T1000 (cell line): ENCODE results near the gene ATP2C2.

Experiments
- DNase-seq: peaks from one replicate; lab custom pipeline; 2025; ENCODE audit warnings: mixed read lengths; lab: John Stamatoyannopoulos, UW

The ATP2C2 gene

GRCh38 chr16:84498223-84498610, 129.9 kb downstream of the ATP2C2 start:
- no peak for DNase-seq

DNA sequence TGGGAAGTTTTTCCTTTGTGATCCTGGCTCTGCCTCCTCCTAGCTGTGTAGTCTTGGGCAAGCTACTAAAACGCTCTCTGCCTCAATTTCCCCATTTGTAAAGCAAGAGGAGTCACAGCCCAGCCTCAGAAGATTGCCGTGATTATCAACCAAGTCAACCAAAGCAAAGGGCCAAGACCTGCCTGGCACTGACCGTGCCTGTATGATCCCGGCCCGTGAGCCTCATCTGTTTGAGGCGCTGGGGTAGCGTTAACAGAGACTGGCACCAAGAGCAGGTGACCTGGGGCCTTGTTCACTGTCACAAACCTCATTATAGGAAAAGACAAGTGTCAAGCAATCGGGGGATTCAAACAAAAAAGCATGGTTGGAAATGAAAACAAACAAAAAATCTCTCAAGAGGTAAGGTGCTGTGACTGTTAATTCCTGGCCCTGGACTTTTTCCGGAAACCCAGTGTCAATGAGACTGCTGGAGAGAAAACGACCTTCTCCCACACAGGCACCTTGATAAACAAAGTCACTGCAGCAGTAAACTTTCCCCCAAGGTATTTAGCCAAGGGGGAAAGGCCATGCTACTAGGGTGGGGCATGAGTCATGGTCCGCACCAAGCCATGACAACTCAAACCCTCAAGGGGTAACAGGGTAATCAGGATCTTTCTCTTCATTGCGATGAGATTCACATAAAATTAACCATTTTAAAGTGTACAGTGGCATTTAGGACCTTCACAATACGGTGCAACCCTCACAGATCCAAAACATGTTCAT, 130.7 kb downstream of the ATP2C2 start:
- no peak for DNase-seq

- no peak for DNase-seq
Observed at GRCh38 chr16:84499638-84500037, 131.3 kb downstream of the ATP2C2 start.

GRCh38 chr16:84500531-84500930, 132.2 kb downstream of the ATP2C2 start:
- no peak for DNase-seq

DNA sequence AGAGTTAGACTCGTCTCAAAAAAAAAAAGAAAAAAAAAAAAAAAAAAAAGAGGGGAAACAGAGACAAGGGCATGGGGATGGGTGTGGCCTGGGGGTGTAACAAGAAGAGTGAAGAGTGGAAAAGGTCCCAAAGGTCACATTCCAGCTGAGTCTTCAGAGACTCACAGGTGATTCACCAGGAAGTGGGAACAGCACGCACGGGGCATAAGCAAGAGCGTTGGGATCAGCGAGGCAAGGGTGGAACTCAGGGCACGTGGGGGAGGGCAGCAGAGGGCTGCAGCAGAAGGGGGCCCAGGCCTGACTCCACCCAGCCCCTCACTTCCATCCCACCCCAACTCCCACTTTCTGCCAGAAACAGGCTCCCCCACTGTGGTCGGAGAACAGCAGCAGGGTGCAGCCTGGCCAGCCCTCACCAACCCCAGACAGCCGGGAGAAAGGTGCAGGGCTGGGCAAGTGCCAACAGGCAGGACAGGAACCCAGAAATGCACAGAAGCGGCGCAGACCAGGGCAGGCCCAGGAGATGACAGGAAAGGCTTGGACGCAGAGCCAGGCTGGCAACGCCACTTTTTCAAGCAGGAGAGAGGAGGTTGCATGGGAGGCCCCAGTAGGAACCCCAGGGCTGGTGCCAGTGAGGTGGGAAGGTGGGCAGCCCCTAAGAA, 132.9 kb downstream of the ATP2C2 start:
- DNase-seq: no peak

DNA sequence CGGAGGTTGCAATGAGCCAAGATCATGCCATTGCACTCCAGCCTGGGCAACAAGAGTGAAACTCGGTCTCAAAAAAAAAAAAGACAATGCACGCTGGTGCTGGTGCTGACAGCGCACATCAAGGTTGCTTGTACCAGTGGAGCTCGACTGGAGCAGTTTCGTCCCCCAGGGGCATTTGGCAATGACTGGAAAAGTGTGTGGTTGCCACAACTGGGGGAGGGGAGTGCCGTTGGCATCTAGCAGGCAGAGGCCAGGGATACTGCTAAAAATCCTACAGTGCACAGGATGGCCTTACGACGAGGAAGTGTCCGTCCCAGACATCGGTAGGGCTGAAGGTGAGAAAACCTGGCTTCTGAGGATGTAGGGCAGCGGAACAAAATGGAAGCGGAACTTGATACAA, 133.7 kb downstream of the ATP2C2 start:
- no peak for DNase-seq

- DNase-seq: no peak
Observed at GRCh38 chr16:84502581-84502980, 134.2 kb downstream of the ATP2C2 start.

GRCh38 chr16:84503751-84504395, 135.5 kb downstream of the ATP2C2 start:
- DNase-seq: no peak

- peak; percentile 96 for DNase-seq
Observed at GRCh38 chr16:84504420-84505248, 136.3 kb downstream of the ATP2C2 start, which contains the start of gene MEAK7. Gene MEAK7, minus strand, starts transcription at chr16:84504659. Its CDS starts 6,573 bp downstream, at chr16:84498086.

DNA sequence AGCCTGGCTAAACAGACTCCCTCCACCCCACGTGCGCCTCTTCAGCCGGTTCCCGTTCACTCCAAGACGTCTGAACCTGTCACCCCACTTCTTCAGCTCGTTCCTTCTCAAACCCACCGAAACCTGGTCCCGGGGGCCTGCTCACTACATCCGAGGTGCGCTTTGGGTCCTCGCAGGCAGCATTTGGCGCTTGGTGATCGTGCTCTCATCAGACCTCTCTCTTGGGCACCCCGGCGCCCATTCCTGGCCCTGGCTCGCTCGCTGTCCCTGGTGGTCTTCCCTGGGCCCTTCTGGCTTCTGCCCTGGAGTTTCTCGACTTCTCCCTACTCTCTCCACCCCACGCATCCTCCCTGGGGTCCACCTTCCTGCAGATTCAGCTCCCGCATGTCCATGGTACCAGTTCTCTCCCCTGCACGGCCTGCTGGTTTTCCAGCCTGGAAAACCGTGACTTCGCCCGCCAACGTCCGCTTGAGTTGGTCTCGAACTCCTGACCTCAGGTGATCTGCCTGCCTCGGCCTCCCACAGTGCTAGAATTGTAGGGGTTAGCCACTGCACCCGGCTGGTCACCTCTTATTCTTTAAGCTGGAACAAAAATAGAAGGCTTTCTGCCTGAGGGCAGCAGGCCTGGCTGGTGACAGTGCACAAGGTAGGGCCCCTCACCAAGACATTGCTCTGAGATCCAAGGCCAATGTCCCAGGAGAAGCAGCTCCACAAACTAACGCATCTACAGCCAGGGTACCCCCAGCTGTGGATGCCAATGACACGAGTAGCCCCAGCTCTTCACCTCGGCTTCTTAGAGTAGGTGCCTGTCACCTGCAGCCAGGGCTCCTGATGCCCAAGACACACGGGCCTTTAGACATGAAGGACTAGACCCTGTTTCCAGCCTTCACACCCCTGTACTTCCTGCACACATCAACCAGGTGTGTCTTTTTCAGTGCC, 137.2 kb downstream of the ATP2C2 start:
- no peak for DNase-seq

DNA sequence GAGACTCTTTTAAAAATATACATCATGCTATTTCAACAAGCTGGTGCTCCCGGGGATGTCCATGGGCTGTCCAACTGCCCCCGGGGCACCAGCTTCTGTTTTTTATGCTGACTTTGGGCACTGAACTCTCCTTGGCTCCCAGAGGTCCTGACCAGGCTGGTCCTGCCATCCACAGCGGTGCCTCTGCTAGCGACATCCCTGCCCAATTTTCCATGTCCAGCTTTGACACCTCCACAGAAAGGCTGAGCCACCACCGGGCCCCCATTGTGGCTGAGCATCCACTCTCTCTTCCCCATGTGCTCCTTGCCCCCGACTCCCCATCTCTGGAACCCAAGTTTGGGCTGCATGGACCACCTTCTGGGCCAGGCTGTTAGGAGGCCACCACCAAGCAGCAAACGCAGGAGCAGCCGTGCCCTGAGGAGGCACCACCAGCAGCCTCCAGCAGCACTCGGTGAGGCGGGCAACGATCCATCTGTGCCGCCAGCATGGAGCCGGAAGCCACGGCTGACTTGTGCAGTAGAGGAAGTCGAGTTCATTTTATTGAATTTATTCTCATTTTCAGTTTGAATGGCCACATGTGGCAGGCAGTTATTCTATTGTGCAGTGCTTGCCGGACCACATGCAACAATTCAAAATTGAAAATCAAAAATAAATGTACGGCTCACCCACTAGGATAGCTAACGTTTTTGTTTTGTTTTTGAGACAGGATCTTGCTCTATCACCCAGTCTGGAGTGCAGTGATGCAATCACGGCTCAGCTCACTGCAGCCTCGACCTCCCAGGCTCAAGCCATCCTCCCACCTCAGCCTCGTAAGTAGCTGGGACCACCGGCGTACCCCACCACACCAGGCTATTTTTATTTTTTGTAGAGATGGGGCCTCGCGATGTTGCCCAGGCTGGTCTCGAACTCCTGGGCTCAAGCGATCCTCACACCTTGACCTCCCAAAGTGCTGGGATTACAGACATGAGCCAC, 139.0 kb downstream of the ATP2C2 start:
- no peak for DNase-seq

DNA sequence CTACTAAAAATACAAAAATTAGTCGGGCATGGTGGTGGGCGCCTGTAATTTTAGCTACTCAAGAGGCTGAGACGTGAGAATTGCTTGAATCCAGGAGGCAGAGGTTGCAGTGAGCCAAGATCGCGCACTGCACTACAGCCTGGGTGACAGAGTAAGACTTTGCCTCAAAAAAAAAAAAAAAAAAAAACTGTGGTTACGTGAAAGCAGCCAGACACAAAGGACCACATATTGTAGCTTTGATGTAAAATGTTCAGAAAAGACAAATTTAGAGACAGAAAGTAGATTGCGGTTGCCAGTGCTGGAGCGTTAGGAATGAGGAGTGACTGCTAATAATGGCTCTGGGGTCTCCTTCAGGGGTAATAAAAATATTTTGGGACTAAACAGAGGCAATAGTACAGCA, 140.2 kb downstream of the ATP2C2 start:
- DNase-seq: no peak

- DNase-seq: no peak
Observed at GRCh38 chr16:84509032-84509950, 141.0 kb downstream of the ATP2C2 start.

- DNase-seq: peak; percentile 56
Observed at GRCh38 chr16:84511180-84511800, 143.0 kb downstream of the ATP2C2 start.

DNA sequence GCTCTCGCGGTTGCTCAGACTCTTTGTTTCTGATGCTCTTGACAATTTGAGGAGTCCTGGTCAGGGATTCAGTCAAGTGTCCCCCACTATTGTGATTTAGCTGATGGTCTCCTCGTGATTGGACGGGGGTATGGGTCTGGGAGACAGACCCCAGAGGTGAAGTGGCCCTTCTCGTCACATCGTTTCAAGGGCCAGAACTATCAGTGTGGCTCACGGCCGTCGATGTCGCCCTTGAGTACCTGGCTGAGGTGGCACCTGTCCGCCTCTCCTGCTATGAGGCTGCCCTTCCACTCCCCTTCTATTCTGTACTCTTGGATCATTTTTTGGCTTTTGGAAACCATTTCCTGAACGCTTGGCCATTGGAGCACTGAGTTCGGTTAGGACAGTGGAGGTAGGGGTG, 143.5 kb downstream of the ATP2C2 start:
- DNase-seq: no peak

- DNase-seq: no peak
Observed at GRCh38 chr16:84513123-84513522, 144.8 kb downstream of the ATP2C2 start.

- DNase-seq: no peak
Observed at GRCh38 chr16:84513666-84514065, 145.3 kb downstream of the ATP2C2 start.
